Left ventricle myocardium inferior (tissue), 1 donor: ENCODE results near the gene ATF2. TPM values are rescaled to one million over a fixed set of nuclear protein-coding genes. Genes with fewer than 3 reads are reported as not detected.

Source experiments
- DNase-seq: peaks from one replicate; pipeline ENCODE4 v3.0.0-alpha.2; 2020
- H3K27ac ChIP-seq: fragments of 200-600 bp; replicated peaks from 2 replicates; pipeline ENCODE4 v1.8.0; 2021
- H3K27me3 ChIP-seq: fragments of 200-600 bp; 2 replicates; pipeline ENCODE4 v1.8.0; 2021; ENCODE audit warnings: low read depth
- H3K36me3 ChIP-seq: fragments of 200-600 bp; 2 replicates; pipeline ENCODE4 v1.8.0; 2021
- H3K4me1 ChIP-seq: fragments of 200-600 bp; 2 replicates; pipeline ENCODE4 v1.8.0; 2021
- H3K4me3 ChIP-seq: fragments of 200-600 bp; 2 replicates; pipeline ENCODE4 v1.8.0; 2021; ENCODE audit warnings: mild to moderate bottlenecking, moderate library complexity
- H3K9me3 ChIP-seq: fragments of 200-600 bp; replicated peaks from 2 replicates; pipeline ENCODE4 v1.8.0; 2021
- intact Hi-C: fragments of 100-400 bp; cut with micrococcal nuclease; formaldehyde crosslinking; loops from one replicate; pipeline ENCODE4 v1.11.0; 2022
- total RNA-seq: library from RNA; stranded (reverse); fragmentation: NEBNext Ultra II Directional; extraction: Animal tissue kit (Norgen Biotek cat#: 25700); gene quantifications from one replicate; pipeline ENCODE4 v1.2.1, GENCODE V29; 2021
- TF ChIP-seq, protein P1 (sequence below): fragments of 200-600 bp; IDR thresholded peaks from 2 replicates; pipeline ENCODE4 v1.8.0; 2021; ENCODE audit warnings: antibody characterized with exemption, mild to moderate bottlenecking, borderline replicate concordance
- donor health status: DM: no; HTN: yes; CAD: no; lungs with severe emphysema.

The ATF2 gene
- total RNA-seq, 1 donor from 2014 or later: 24.1 TPM

DNA sequence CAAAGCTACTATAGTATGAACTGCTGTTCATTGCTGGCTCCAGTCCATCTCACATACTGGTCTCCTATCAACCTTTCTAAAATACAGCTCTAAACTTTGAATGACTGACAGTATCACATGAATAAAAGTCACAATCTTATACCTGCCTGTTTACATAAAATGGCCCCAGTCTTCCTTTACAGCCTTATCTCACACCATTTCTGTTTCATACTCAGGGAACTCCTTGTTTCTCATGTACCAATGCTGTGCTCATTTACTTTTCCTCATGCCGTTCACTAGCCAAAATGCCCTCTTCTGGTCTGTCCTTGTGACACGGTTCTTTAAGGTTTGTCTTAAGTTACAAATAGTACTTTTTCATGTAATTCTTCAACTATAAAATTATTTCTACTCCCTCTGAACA is 7.3 kb upstream of the ATF2 start:
- DNase-seq: no peak
- H3K36me3 ChIP-seq: peaks cover 68% of the 10 kb centered on the region

DNA sequence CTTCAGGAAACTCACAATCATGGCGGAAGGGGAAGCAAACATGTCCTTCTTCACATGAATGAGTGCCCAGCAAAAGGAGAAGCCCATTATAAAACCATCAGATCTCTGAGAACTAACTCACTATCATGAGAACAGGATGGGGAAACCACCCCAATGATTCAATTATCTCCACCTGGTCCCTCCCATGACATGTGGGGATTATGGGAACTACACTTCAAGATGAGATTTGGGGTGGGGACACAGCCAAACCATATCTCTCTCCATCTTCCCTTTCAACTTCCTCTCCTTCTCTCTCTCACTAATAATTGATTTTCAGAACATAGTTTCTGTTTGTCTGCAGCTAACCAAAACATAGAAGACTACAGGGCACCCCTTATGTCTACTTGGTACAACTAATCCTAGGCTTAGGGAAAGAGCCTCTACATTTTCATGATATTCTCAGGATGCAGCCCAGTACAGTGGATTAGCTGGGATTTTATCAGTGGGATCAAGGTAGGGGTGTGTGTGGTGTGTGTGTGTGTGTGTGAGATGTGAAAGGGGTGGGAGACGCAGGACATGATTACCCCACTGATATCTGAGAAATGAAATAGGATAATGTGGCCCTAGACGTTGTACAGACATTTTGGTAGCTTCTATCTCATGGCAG is 2.8 kb upstream of the ATF2 start:
- DNase-seq: no peak
- TF ChIP-seq, protein P1, sequence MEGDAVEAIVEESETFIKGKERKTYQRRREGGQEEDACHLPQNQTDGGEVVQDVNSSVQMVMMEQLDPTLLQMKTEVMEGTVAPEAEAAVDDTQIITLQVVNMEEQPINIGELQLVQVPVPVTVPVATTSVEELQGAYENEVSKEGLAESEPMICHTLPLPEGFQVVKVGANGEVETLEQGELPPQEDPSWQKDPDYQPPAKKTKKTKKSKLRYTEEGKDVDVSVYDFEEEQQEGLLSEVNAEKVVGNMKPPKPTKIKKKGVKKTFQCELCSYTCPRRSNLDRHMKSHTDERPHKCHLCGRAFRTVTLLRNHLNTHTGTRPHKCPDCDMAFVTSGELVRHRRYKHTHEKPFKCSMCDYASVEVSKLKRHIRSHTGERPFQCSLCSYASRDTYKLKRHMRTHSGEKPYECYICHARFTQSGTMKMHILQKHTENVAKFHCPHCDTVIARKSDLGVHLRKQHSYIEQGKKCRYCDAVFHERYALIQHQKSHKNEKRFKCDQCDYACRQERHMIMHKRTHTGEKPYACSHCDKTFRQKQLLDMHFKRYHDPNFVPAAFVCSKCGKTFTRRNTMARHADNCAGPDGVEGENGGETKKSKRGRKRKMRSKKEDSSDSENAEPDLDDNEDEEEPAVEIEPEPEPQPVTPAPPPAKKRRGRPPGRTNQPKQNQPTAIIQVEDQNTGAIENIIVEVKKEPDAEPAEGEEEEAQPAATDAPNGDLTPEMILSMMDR: no peak
- Histone ChIP-seq H3K27ac (no peak overlapping the region), H3K4me1 (peaks cover 56% of the 10 kb centered on the region), H3K4me3 (no peak overlapping the region), H3K36me3 (peaks cover 22% of the 10 kb centered on the region), H3K9me3 (no peaks in the 10 kb centered on the region), H3K27me3 (no peaks in the 10 kb centered on the region)
- intact Hi-C loops: no loop called here

More for the DNA sequence above, 7.3 kb upstream of the ATF2 start:
- no peak overlapping the region for H3K27ac ChIP-seq
- no peak overlapping the region for H3K4me3 ChIP-seq
- no peaks in the 10 kb centered on the region for H3K27me3 ChIP-seq
- peaks cover 62% of the 10 kb centered on the region for H3K4me1 ChIP-seq
- TF ChIP-seq, protein P1: no peak
- intact Hi-C loops: no loop called here
- H3K9me3 ChIP-seq: no peaks in the 10 kb centered on the region

DNA sequence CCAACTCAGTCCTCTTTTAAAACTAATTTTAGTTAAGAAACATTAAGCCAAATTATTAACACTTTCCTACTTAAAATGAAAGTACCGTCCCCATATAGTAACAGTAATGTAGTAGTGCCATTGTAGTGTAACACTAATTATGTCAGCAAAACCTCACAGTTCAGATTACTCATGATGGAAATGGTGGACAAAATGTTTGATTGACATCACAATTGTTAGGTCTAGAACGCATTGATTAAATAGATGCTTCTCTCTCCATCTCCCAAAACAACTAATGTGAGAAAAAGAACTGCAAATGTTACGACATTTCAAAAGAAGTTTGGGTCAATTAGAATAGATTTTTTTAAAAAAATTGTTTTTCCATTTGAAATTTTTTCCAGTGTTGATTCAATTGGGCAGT is 1.2 kb upstream of the ATF2 start:
- Histone ChIP-seq H3K36me3 (peaks cover 9% of the 10 kb centered on the region), H3K27me3 (no peaks in the 10 kb centered on the region), H3K4me3 (peak overlapping the region; percentile 93), H3K9me3 (no peaks in the 10 kb centered on the region), H3K27ac (no peak overlapping the region), H3K4me1 (peaks cover 54% of the 10 kb centered on the region)
- no peak for DNase-seq
- TF ChIP-seq, protein P1: no peak
- intact Hi-C loops: no loop called here

DNA sequence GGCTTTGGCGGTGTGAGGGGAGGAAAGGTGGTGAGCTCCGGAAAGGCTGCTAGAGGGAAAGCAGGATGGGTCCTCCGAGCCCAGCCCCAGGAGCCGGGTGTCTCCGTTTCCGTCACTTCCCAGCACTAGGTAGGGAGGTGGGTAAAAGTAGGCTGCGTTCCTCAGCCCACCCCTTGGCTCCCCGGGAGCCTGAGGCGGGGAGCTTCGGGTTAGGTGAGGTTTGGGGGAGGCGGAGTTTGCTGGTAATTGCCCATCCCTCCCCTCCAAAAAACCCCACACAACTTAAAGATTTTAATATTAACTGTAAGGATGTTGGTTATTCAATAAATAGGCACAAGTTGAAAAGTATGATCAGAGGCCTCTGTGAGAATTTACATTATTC is 552 bp upstream of the ATF2 start:
- H3K27ac ChIP-seq: peak overlapping the region; percentile 97
- intact Hi-C loops: no loop called here
- H3K36me3 ChIP-seq: peaks cover 6% of the 10 kb centered on the region
- TF ChIP-seq, protein P1: no peak
- H3K9me3 ChIP-seq: no peaks in the 10 kb centered on the region
- peaks cover 52% of the 10 kb centered on the region for H3K4me1 ChIP-seq
- no peaks in the 10 kb centered on the region for H3K27me3 ChIP-seq
- DNase-seq: no peak
- peak overlapping the region; percentile 93 for H3K4me3 ChIP-seq

DNA sequence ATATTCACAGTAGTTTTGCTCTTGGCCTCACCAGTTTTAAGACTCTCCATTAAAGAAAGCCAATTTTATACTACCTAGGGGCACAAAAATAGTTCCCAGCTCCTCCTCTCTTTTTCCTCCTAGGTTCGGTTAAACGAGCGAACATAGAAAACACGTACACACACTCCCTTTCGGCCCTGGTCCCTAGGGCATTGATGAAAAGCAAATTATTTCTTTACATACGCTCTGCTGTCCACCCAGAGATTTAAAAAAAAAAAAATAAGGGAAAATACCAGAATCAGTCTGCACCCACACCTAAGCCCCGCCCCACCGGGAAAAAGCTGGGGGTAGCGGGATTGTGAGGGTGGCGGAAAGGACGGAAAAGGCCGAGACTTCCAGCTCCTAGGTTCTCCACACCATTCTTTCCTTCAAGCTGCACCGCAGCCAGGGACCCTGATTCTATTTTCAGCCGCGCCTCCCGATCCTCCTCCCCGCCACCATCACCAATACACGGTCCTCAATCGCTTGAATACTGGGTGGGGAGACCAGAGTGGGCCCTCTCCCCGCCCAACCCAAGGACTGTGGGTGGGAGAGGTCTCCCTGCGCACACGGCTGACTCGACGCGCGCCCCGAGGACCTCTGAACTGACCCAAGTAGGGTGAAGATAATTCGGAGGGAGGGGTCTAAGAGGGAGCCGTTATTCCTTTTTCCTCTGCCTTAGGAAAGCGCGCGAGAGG is 769 bp downstream of the ATF2 start:
- Histone ChIP-seq H3K4me3 (peak overlapping the region; percentile 93), H3K36me3 (no peaks in the 10 kb centered on the region), H3K27ac (peak overlapping the region; percentile 97), H3K9me3 (no peaks in the 10 kb centered on the region), H3K4me1 (peaks cover 46% of the 10 kb centered on the region), H3K27me3 (no peaks in the 10 kb centered on the region)
- TF ChIP-seq, protein P1: no peak
- intact Hi-C loops: no loop called here
- DNase-seq: peak; percentile 30
